H1 (cell line): ENCODE data around the gene KRT7. TPM values are rescaled to one million over a fixed set of nuclear protein-coding genes. Genes with fewer than 3 reads are reported as not detected.

Experiments used
- CTCF ChIA-PET: fragments of 300-600 bp; sonication (Branson Sonifier 250); formaldehyde crosslinking; loops from one replicate; lab custom pipeline; 2021; ENCODE audit not compliant: partially characterized antibody; lab: Charles Lee
- POLR2A ChIA-PET: fragments of 300-600 bp; sonication (Branson Sonifier 250); formaldehyde crosslinking; loops from one replicate; lab custom pipeline; 2021; ENCODE audit warnings: inconsistent platforms; ENCODE audit not compliant: partially characterized antibody; lab: Charles Lee
- DNase-seq, 2 experiments: peaks; one replicate each; pipeline versions ENCODE4 v3.0.0 to v3.0.0-alpha.2; 2010 to 2022; ENCODE audit warnings: low spot score in 2 of 2, low read depth in 1 of 2, mixed read lengths in 1 of 2
- FAIRE-seq: peaks from 2 replicates; lab custom pipeline; 2011; peaks lifted over from hg19 to GRCh38; lab: Jason Lieb, UNC
- H2AFZ ChIP-seq: 2 replicates; pipeline ENCODE4 v1.8.1; 2012; ENCODE audit warnings: low read length, inconsistent platforms
- H2AK5ac ChIP-seq: 2 replicates; pipeline ENCODE4 v1.6.1; 2013; ENCODE audit warnings: low read depth, low read length
- H2BK120ac ChIP-seq: replicated peaks from 2 replicates; pipeline ENCODE3; 2013; ENCODE audit warnings: low read depth, low read length, inconsistent platforms
- H2BK12ac ChIP-seq: 2 replicates; pipeline ENCODE4 v1.6.1; 2013; ENCODE audit warnings: low read depth, low read length
- H2BK15ac ChIP-seq: 2 replicates; pipeline ENCODE4 v1.6.1; 2013; ENCODE audit warnings: low read length
- H2BK20ac ChIP-seq: 2 replicates; pipeline ENCODE4 v1.6.1; 2013; ENCODE audit warnings: low read length
- H2BK5ac ChIP-seq: 2 replicates; pipeline ENCODE4 v1.6.1; 2013; ENCODE audit warnings: low read depth, low read length
- H3K14ac ChIP-seq: 2 replicates; pipeline ENCODE4 v1.6.1; 2013; ENCODE audit warnings: inconsistent platforms; ENCODE audit not compliant: insufficient read length
- H3K18ac ChIP-seq: 2 replicates; pipeline ENCODE4 v1.6.1; 2013; ENCODE audit warnings: low read length; ENCODE audit errors: extremely low read depth
- H3K23ac ChIP-seq: 2 replicates; pipeline ENCODE4 v1.6.1; 2013; ENCODE audit warnings: inconsistent platforms; ENCODE audit not compliant: insufficient read length
- H3K23me2 ChIP-seq: 2 replicates; pipeline ENCODE4 v1.6.1; 2013; ENCODE audit warnings: low read depth, low read length
- H3K27ac ChIP-seq: 2 replicates; pipeline ENCODE4 v1.6.1; 2011; ENCODE audit warnings: low read depth, low read length, inconsistent platforms
- H3K27me3 ChIP-seq, 4 experiments: replicated peaks in 1 of 4; 1 replicate in 1 of 4; 2 replicates in 3 of 4; pipeline versions ENCODE4 v1.6.1 to v1.8.1; 2011 to 2013; ENCODE audit warnings: low read length in 3 of 4, mild to moderate bottlenecking in 3 of 4, inconsistent platforms in 2 of 4, mixed read lengths in 2 of 4, moderate library complexity in 1 of 4; ENCODE audit not compliant: control insufficient read depth in 3 of 4, insufficient read depth in 3 of 4; ENCODE audit errors: extremely low read depth in 1 of 4
- H3K36me3 ChIP-seq, 4 experiments: 2 replicates each; pipeline versions ENCODE4 v1.6.1 to v1.8.1; 2011 to 2013; ENCODE audit warnings: mild to moderate bottlenecking in 4 of 4, low read length in 3 of 4, moderate library complexity in 2 of 4, control low read depth in 1 of 4, inconsistent platforms in 1 of 4; ENCODE audit not compliant: insufficient read depth in 4 of 4, control insufficient read depth in 2 of 4
- H3K4ac ChIP-seq: replicated peaks from 2 replicates; pipeline ENCODE3; 2013; ENCODE audit warnings: low read length, low read depth, mixed read lengths, inconsistent platforms; ENCODE audit not compliant: insufficient read length
- H3K4me1 ChIP-seq, 4 experiments: replicated peaks in 1 of 4; 1 replicate in 1 of 4; 2 replicates in 3 of 4; pipeline versions ENCODE4 v1.6.1 to v1.8.1; 2011 to 2013; ENCODE audit warnings: low read length in 3 of 4, inconsistent platforms in 2 of 4, mixed read lengths in 1 of 4; ENCODE audit not compliant: insufficient read depth in 4 of 4, control insufficient read depth in 3 of 4
- H3K4me2 ChIP-seq, 2 experiments: 2 replicates each; pipeline versions ENCODE4 v1.6.1 to v1.8.1; 2011 to 2013; ENCODE audit warnings: low read depth in 2 of 2, low read length in 2 of 2, control low read depth in 1 of 2, inconsistent platforms in 1 of 2, mild to moderate bottlenecking in 1 of 2; ENCODE audit not compliant: insufficient read depth in 1 of 2
- H3K4me3 ChIP-seq, 4 experiments: fragments of 200-600, 300-600 bp in 1 of 4; sonication (generic), shearing (Covaris generic), sonication (Bioruptor Twin) in 1 of 4; 2 replicates each; pipeline versions ENCODE4 v1.5.1 to v1.8.1; 2011 to 2016; ENCODE audit warnings: low read length in 4 of 4, low read depth in 3 of 4, control low read depth in 2 of 4, inconsistent platforms in 2 of 4, mild to moderate bottlenecking in 2 of 4, mixed read lengths in 1 of 4, moderate library complexity in 1 of 4; ENCODE audit not compliant: insufficient read depth in 2 of 4; ENCODE audit errors: extremely low read depth in 1 of 4
- H3K56ac ChIP-seq: replicated peaks from 2 replicates; pipeline ENCODE3; 2013; ENCODE audit warnings: low read depth, mild to moderate bottlenecking, mixed read lengths, low read length, inconsistent platforms; ENCODE audit not compliant: insufficient read length
- H3K79me1 ChIP-seq: 2 replicates; pipeline ENCODE4 v1.6.1; 2013; ENCODE audit warnings: low read depth, low read length, control low read depth
- H3K79me2 ChIP-seq, 2 experiments: 2 replicates each; pipeline versions ENCODE4 v1.6.1 to v1.8.1; 2012 to 2013; ENCODE audit warnings: low read length in 2 of 2, mild to moderate bottlenecking in 2 of 2, inconsistent platforms in 1 of 2; ENCODE audit not compliant: insufficient read depth in 2 of 2, control insufficient read depth in 1 of 2
- H3K9ac ChIP-seq, 4 experiments: replicated peaks in 1 of 4; 1 replicate in 1 of 4; 2 replicates in 3 of 4; pipeline versions ENCODE4 v1.6.1 to v1.8.1; 2011 to 2013; ENCODE audit warnings: low read depth in 3 of 4, low read length in 3 of 4, control low read depth in 2 of 4, mild to moderate bottlenecking in 2 of 4, moderate library complexity in 2 of 4, inconsistent platforms in 1 of 4; ENCODE audit errors: extremely low read depth in 1 of 4
- H3K9me3 ChIP-seq, 2 experiments: 2 replicates each; pipeline versions ENCODE4 v1.6.1 to v1.8.1; 2012 to 2013; ENCODE audit warnings: mild to moderate bottlenecking in 2 of 2, moderate library complexity in 2 of 2, control low read depth in 1 of 2, inconsistent platforms in 1 of 2, low read depth in 1 of 2, low read length in 1 of 2, mixed read lengths in 1 of 2; ENCODE audit not compliant: insufficient read depth in 2 of 2
- H4K20me1 ChIP-seq, 2 experiments: replicated peaks in 1 of 2; 2 replicates each; pipeline versions ENCODE3 to v1.8.1; 2011 to 2013; ENCODE audit warnings: inconsistent platforms in 2 of 2, low read length in 2 of 2, mild to moderate bottlenecking in 1 of 2; ENCODE audit not compliant: insufficient read depth in 2 of 2, control insufficient read depth in 1 of 2
- H4K5ac ChIP-seq: 2 replicates; pipeline ENCODE4 v1.6.1; 2013; ENCODE audit warnings: low read length, low read depth, mixed read lengths, inconsistent platforms; ENCODE audit not compliant: insufficient read length
- H4K8ac ChIP-seq: 2 replicates; pipeline ENCODE4 v1.8.0; 2013; ENCODE audit warnings: mild to moderate bottlenecking, moderate library complexity, low read length, inconsistent platforms; ENCODE audit not compliant: insufficient read depth; ENCODE audit errors: extremely low read depth
- H4K91ac ChIP-seq: replicated peaks from 2 replicates; pipeline ENCODE3; 2013; ENCODE audit warnings: low read length, mixed read lengths, inconsistent platforms; ENCODE audit not compliant: insufficient read length
- FOSL1 ChIP-seq: IDR thresholded peaks from 2 replicates; pipeline ENCODE4 v1.6.1; 2011; ENCODE audit warnings: mild to moderate bottlenecking, low read depth, low read length, moderate library complexity; ENCODE audit not compliant: insufficient read depth
- KDM1A ChIP-seq: fragments of 200-600, 300-600 bp; sonication (generic); IDR thresholded peaks from 2 replicates; pipeline ENCODE4 v1.7.1; 2016; ENCODE audit warnings: mild to moderate bottlenecking, low read length, borderline replicate concordance
- POU5F1 ChIP-seq: IDR thresholded peaks from 2 replicates; pipeline ENCODE4 v1.6.1; 2011; ENCODE audit warnings: low read depth, mild to moderate bottlenecking, low read length, moderate library complexity
- SAP30 ChIP-seq: fragments of 300-600 bp; sonication (generic); IDR thresholded peaks from 2 replicates; pipeline ENCODE4 v1.7.1; 2012; ENCODE audit warnings: low read length, moderate library complexity, mild to moderate bottlenecking, inconsistent platforms; ENCODE audit not compliant: insufficient read depth, insufficient replicate concordance
- SRF ChIP-seq: IDR thresholded peaks from 2 replicates; pipeline ENCODE4 v1.6.1; 2011; ENCODE audit warnings: mild to moderate bottlenecking, low read depth, low read length, moderate library complexity
- TEAD4 ChIP-seq: IDR thresholded peaks from 2 replicates; pipeline ENCODE4 v1.6.1; 2012; ENCODE audit warnings: low read depth, low read length, inconsistent platforms, mixed read lengths
- WGBS, 2 experiments: shearing (Covaris generic) in 1 of 2; methylation state at CpG; one replicate each; pipeline versions ENCODE4 v1.1.6 to v1.1.7; 2013 to 2015; ENCODE audit warnings: low lambda C conversion rate in 2 of 2, mixed read lengths in 2 of 2, inconsistent platforms in 1 of 2, low coverage in 1 of 2, missing lambda C conversion rate in 1 of 2; ENCODE audit not compliant: insufficient replicate concordance in 2 of 2, insufficient coverage in 1 of 2, insufficient read length in 1 of 2; ENCODE audit errors: extremely low coverage in 1 of 2, missing lambda C conversion rate in 1 of 2; 5-methylcytosine and 5-hydroxymethylcytosine counted together
- polyA plus RNA-seq, 7 experiments: library from polyadenylated mRNA; depleted of rRNA in 3 of 7; stranded (reverse) in 5 of 7; unstranded in 2 of 7; fragments of >200 nt in 5 of 7; fragments of 200-250 nt in 2 of 7; gene quantifications; 1 replicate in 5 of 7; 2 replicates in 1 of 7; 4 replicates in 1 of 7; pipeline versions ENCODE4 v1.2.1 to v1.2.3, GENCODE V29; 2011 to 2013; ENCODE audit warnings: missing spikeins in 2 of 7, mixed read lengths in 2 of 7
- total RNA-seq: library from RNA; stranded (reverse); fragmentation: NEBNext Ultra II Directional; extraction: Animal tissue kit (Norgen Biotek cat#: 25700); gene quantifications from 2 replicates; pipeline ENCODE4 v1.2.1, GENCODE V29; 2021

The KRT7 gene
- total and polyA plus RNA-seq, 2 of the 8 experiments (the other 6 are each of a cell fraction or from before 2014, with no cell fraction given): 13.2 to 19.0 TPM

GRCh38 chr12:52252728-52253343, 19.8 kb downstream of the KRT7 start:
- Histone ChIP-seq H3K14ac (no peak overlapping the region), H2BK20ac (no peak overlapping the region), H3K56ac (no peak overlapping the region), H3K27ac (no peak overlapping the region), H2BK15ac (0 out of 2 replicates have a peak overlapping the region, but pooled peaks have one; percentile 61), H4K20me1 (no peaks in the 10 kb centered on the region), H3K4me2 (no peak overlapping the region), H3K4me3 (no peak overlapping the region), H3K23me2 (peaks cover 3% of the 10 kb centered on the region; the same call in 1 of the 2 replicates), H2AFZ (no peak overlapping the region), H3K9me3 (no peaks in the 10 kb centered on the region), H2BK5ac (no peak overlapping the region), H4K5ac (no peak overlapping the region), H3K4me1 (peaks cover 0 to 6% (median 1%) of the 10 kb centered on the region in 4 experiments; a peak in 5 of 7 replicates), H3K27me3 (peaks cover 10 to 52% (median 40%) of the 10 kb centered on the region in 4 experiments), H3K36me3 (no peaks in the 10 kb centered on the region), H2BK12ac (peak overlapping the region; percentile 68; the same call in 1 of the 2 replicates), H2BK120ac (no peak overlapping the region), H4K91ac (no peak overlapping the region), H3K18ac (no peak overlapping the region), H3K23ac (no peak overlapping the region), H3K4ac (no peak overlapping the region), H3K79me1 (no peaks in the 10 kb centered on the region), H2AK5ac (no peak overlapping the region), H3K79me2 (no peaks in the 10 kb centered on the region), H3K9ac (no peak overlapping the region), H4K8ac (no peak overlapping the region)
- WGBS, 2 experiments: 91% methylated on average over 10 of the region's 11 CpGs; no CpG with 5 or more reads in 1 of the 2 experiments
- ChIA-PET POLR2A (interaction anchor here (2.3 kb wide), 1 partner anchor 12 kb away, joined by 7 read pairs; no protein-coding TSS in a partner anchor), CTCF (interaction anchor here (0.6 to 14.6 kb wide), 18 partner anchors 13 to 363 kb away, joined by 3 to 151 read pairs (median 10); partner anchors contain the start of gene KRT7)
- DNase-seq (no peak), FAIRE-seq (no peak)
- no peak for TF ChIP-seq TEAD4
- TF ChIP-seq POU5F1: no peak
- no peak for TF ChIP-seq FOSL1
- TF ChIP-seq SRF: no peak
- no peak for TF ChIP-seq SAP30
- TF ChIP-seq KDM1A: no peak
